Uterus (tissue), 2 donors: Measurements from ENCODE around the gene NCAM2.
A peak's percentile ranks its signal among the peaks of the same experiment; 100 is the strongest.

Source experiments
- CTCF ChIP-seq, 4 experiments: fragments of 200-600 bp in 2 of 4; fragments of 450-650 bp in 2 of 4; sonication (generic) in 2 of 4; IDR thresholded peaks; one replicate each; pipeline ENCODE4 v1.5.1; 2016 to 2019; ENCODE audit warnings: antibody characterized with exemption in 4 of 4, mild to moderate bottlenecking in 2 of 4, moderate library complexity in 1 of 4
- POLR2A ChIP-seq, 2 donors: fragments of 450-650 bp; IDR thresholded peaks; one replicate each; pipeline ENCODE4 v1.6.1; 2016; ENCODE audit warnings: antibody characterized with exemption in 2 of 2, mild to moderate bottlenecking in 1 of 2, moderate library complexity in 1 of 2

- TF ChIP-seq CTCF (IDR thresholded peaks at IDR 0.05) (peak; percentile 48 to 58 (median 55)), POLR2A (IDR thresholded peaks at IDR 0.05) (no peak)
These were observed 1.4 kb downstream of the NCAM2 start for GRCh38 chr21:20999659-21000058.
